HG03558 (cell line): Measurements from ENCODE around the gene FKBP9.
"Not testable (repeated sequence)": the region's sequence is repeated elsewhere in the genome, so short reads cannot be mapped to it uniquely, and the experiment has no call there.

Experiments used
- ATAC-seq: cut with Tn5 transposase; IDR thresholded peaks from one replicate; pipeline ENCODE4 v1.9.1; 2021; ENCODE audit warnings: moderate number of reproducible peaks; ENCODE audit not compliant: unreplicated experiment; ENCODE audit errors: extremely low read depth

FKBP9 gene

GRCh38 chr7:33004104-33004616 is 46.9 kb downstream of the FKBP9 start:
- not testable (repeated sequence) for ATAC-seq

DNA sequence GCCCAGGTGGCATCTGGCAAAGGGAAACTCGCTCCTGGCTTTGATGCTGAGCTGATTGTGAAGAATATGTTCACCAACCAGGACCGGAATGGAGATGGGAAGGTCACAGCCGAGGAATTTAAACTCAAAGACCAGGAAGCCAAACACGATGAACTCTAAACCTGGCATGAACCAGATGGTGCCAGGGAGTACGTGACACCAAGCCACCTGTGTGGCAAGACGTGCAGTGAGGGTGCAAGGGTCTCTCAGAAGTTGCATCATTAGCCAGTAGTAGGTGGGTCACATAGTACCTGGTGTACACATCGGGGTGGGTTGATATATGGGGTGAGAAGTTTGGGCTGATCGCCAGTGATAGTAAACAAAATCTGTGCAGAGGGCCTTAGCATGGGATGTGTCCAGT is 48.0 kb downstream of the FKBP9 start:
- ATAC-seq, result not testable (repeated sequence)

GRCh38 chr7:33005690-33006089 is 48.5 kb downstream of the FKBP9 start:
- ATAC-seq, result not testable (repeated sequence)

- no peak for ATAC-seq
Observed at GRCh38 chr7:33009734-33010133, 52.5 kb downstream of the FKBP9 start.

DNA sequence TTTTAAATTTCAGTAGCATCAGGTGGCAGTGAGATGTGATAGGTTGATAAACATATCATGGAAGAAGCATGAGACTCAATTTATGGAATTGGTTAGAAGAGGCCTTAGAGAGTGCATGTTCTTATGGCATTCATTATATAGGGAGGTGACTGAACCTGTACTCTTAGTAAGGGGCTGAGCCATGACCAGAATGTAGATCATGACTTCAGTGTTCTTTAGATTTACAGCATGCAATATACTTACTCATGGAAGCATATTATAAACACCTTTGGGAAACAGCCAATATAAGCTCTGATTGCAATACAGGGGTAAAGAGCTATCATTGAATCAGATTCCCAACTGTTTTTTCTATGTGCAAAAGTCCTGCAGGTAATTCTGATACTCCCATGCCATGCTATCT is 55.1 kb downstream of the FKBP9 start:
- no peak for ATAC-seq

DNA sequence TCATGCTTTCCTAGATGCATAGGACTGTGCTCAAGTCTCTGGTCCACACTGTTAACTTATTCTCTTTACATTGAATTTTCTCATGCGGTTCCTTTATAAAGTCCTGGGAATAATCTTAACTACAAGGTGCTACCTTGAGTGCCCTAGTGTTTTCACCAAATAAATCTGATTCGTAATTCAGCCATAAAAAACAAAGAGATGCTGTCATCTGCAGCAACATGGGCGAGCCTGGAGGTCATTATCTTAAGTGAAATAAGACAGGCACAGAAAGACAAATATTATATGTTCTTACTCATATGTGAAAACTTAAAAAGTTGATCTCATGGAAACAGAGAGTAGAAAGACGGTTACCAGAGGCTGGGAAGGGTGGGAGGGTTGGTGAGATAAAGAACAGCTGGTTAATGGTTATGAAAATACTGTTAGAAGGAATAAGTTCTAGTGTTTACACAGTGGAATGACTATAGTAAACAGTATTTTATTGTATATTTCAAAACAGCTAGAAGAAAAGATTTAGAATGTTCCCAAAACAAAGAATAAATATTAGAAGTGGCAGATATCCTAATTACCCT is 67.0 kb downstream of the FKBP9 start:
- no peak for ATAC-seq

DNA sequence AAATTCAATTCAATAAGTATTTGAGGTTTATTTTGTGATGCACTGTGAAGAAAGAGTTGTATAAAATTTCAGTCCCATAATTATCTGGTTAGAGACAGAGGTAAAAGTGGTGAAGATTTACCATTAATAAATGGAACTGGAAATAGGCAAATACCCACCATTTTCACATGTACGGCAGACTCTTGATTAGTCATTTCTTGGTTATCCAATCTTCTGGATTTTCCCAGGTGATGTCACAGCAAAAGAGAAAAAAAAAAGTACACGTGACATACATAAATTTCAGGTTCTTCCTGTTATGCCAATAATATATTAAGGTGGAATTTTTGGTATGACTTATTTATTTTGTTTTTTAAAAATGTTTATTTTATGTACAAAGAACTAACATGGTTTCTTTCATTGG is 78.5 kb downstream of the FKBP9 start:
- no peak for ATAC-seq

DNA sequence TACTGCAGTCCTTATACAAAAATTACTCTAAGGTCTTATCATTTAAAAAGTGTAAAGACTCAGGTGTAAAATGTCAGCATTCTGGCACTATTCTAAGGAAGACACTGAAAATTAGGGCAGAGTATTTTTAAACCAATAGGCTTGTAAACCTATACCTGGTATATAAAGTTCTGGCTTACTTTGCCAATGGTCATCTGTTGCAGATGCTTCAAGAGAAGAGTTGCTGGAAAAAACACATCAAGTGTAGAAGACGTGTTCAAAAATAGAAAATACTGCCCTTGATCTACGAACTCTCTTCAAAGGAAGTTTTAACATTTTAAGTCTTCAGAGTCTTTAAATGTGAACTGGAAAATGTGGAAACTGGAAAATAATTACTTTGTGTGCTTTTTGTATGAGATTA is 81.4 kb downstream of the FKBP9 start:
- ATAC-seq, result no peak

DNA sequence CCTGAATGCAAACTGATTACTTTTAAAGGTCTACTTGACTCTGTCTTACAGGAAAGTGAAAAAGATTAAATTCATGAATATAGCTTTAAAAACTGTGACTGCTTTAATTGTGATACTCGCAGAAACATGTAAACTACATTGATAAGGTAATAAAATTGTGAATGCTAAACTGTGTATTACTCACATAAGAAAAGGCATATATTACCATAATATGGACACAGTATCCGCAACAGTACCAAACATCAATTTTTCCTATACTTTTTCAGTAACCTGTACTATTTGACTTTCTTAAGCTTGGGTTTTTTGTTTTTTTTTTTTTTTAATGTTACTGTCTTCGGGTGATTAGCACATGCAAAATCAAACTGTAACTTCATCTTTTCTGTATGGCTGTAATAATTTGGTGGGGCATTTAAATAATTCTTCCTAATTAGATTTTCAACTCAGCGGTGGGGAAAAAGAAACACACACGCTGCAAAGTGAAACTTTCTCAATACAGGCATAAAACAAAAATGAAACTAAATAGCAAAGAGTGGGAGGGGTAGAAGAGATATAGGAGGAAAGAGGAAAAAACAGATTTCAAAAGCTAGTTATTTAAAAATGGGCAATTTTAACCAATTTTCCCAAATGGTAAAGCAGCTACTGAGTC is 82.1 kb downstream of the FKBP9 start:
- peak; percentile 29 for ATAC-seq

DNA sequence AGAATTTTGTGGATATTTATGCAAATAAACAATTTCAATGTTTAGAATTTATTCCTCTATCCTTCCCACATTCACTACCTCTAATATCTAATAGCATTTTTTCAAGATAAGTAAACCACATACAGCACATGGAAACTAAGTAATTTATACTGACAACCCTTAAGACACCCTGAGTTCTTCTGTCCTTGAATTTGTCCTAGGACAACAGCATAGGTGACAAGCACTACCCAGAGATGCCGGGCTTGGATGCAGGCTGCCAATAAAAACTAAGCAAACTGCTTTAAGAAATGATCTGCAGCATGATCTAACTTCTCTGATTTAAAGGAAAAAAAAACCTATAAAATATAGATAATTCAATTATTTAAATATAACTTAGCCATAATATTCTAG is 82.7 kb downstream of the FKBP9 start:
- ATAC-seq, result no peak

DNA sequence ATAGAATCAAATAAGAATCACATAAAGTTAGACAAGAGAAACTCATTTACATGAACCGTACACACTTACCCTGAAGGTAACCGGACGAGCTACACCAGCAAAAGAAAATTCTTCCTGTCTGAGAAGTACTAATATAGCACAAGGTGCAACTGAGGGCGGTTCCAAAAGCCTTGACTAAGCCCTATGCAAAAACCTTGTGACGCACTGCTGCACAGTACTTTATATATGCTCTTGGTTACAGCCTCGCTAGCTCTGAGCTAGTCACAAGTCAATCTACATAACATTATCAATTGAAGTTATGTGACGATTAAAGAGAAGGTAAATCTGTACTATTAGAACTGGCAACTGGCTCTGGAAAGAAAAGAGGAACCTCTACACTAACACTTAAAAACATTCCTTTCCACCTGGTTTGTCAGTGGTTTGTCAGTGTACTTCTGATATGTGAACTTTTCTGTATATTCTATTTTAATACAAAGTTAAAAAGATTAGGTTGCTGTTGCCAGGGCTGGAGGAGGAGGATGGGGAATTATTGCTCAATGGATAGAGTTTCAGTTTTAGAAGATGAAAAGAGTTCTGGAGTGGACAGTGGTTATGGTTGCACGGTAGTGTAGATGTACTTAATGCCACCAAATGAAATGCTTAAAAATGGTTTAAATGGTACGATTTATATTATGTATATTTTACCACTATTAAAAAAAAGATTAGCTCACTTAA is 83.7 kb downstream of the FKBP9 start:
- peak; percentile 90 for ATAC-seq

DNA sequence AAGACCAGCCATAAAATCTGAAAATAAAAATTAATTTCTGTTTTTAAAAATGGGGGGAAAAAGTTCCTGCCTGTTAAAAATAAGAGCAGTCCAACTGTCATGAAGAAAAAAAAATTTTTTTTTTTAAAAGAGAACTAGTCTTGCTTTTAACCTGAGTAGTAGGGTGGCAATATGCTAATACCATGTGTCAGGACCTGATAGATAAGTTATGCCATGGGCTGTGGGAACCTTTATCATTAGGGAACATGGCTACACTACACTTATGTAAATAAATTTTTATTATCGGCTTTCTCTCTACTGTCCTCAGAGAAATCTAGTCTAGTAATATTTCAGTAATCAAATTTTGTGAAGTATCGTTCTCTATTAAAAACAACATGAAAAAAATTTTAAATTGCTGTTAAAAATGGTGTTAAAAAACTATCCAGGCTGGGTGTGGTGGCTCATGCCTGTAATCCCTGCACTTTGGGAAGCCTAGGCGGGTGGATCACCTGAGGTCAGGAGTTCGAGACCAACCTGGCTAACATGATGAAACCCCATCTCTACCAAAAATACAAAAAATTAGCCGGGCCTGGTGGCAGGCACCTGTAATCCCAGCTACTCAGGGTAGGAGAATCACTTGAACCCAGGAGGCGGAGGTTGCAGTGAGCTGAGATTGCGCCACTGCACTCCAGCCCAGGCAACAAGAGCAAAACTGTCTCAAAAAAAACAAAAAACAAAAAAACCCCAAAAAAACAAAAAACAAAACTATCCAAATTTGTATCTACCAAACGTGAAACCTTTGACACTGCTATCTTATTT is 84.6 kb downstream of the FKBP9 start:
- ATAC-seq, result no peak

DNA sequence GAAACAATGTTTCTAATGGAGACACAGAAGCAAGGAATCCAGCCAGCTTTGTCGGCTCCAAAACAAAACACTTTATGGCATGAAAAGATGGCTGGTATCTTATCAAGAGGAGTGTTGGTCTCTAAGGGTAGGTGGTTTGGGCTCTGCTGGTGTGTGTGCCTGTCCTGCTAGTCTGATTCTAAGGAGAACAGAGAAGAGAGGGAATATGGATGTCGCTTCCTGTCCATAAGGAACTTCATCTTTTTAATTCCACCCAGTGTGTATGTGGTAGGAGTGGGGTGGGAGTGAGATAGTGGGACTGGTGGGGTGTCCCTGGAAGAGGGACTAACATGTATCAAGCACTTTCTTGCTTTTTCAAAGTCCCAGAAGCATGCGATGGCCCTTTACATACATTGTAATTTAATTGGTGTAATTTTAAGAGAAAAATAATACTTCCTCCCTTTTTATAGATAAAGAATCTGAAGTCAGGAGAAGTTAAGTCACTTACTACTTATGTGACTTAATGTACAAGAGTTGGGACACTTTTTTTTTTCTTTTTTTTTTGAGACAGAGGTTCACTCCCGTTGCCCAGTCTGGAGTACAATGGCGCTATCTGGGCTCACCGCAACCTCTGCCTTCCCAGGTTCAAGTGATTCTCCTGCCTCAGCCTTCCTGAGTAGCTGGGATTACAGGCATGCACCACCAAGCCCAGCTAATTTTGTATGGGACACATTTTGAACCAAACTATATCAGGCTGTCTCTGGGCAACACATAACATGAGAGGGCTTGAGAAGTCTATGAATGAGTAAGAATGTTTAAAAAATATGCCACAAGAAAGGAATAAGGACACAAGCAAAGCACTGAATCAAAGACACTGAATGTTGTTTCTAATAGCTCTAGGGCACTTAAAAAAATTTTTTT is 86.5 kb downstream of the FKBP9 start:
- no peak for ATAC-seq

- ATAC-seq, result no peak
Observed at GRCh38 chr7:33044401-33044718, 87.1 kb downstream of the FKBP9 start.

GRCh38 chr7:33044986-33045385 is 87.7 kb downstream of the FKBP9 start:
- no peak for ATAC-seq

DNA sequence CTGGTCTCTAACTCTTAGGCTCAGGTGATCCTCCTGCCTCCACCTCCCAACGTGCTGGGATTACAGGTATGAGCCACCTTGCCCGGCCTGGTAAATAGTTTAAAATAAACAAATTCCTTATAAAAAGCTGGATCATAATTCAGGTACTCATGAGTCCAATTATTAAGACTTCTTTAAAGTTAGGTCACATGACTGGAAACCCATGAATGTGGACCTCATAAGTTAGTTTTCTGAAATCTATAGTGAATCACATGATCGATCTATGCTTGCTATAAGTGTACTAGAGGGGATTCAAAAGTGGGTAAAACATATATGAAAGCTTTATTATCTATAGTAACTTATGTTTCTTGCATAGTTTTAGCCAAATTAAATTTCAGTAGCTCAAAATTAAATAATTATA is 91.0 kb downstream of the FKBP9 start:
- no peak for ATAC-seq

GRCh38 chr7:33048704-33049103 is 91.5 kb downstream of the FKBP9 start:
- ATAC-seq, result no peak

GRCh38 chr7:33050535-33051318 is 93.5 kb downstream of the FKBP9 start:
- ATAC-seq, result no peak

DNA sequence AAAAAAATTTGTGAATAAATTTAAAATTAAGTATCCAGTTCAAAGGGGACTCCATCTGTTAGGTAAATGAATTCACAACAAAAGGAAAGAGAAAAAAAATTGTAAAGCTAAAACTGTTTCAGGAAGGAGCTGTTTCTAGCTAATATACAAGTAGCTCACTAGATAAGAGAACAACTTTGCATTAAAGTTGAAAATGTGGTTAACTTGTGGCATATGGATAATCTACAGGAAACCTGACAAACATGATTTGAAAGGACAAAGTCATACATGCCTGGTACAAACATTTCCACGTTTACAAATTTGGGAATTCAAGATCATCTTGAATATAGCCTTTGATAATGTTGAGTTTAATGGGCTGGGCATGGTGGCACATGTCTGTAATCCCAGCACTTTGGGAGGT is 96.5 kb downstream of the FKBP9 start:
- no peak for ATAC-seq
